SK-N-SH (cell line): ENCODE measurements around the gene NPFFR1. TPM values are rescaled to one million over a fixed set of nuclear protein-coding genes. Genes with fewer than 3 reads are reported as not detected.

ENCODE experiments used
- CTCF ChIA-PET: fragments of 300-600, 350-600 bp; formaldehyde crosslinking; extraction: SDS; loops from one replicate; lab custom pipeline; 2021; lab: Yijun Ruan, JAX
- POLR2A ChIA-PET: fragments of 350-600 bp; sonication (Branson Sonifier 250); formaldehyde crosslinking; extraction: SDS; loops from one replicate; lab custom pipeline; 2020; ENCODE audit warnings: antibody characterized with exemption, inconsistent platforms; lab: Yijun Ruan, JAX
- DNase-seq: peaks from one replicate; pipeline ENCODE4 v3.0.0; 2012
- H2AFZ ChIP-seq: fragments of 200-600 bp; sonication (generic); 2 replicates; pipeline ENCODE4 v1.8.1; 2016; ENCODE audit warnings: antibody characterized with exemption, mild to moderate bottlenecking, low read depth
- H3F3A ChIP-seq: fragments of 200-600 bp; sonication (generic); replicated peaks from 2 replicates; pipeline ENCODE3; 2016; ENCODE audit warnings: antibody characterized with exemption, mild to moderate bottlenecking; ENCODE audit not compliant: insufficient read depth
- H3K27ac ChIP-seq, 2 experiments: fragments of 200-500 bp in 1 of 2; fragments of 200-600 bp in 1 of 2; sonication (Bioruptor generic) in 1 of 2; sonication (generic), shearing (Covaris generic) in 1 of 2; 2 replicates each; pipeline versions ENCODE4 v1.5.1 to v1.6.1; 2014 to 2016; ENCODE audit warnings: low read depth in 2 of 2, inconsistent platforms in 1 of 2, low read length in 1 of 2, mild to moderate bottlenecking in 1 of 2, mixed read lengths in 1 of 2
- H3K27me3 ChIP-seq: fragments of 200-600 bp; sonication (generic), shearing (Covaris generic); 2 replicates; pipeline ENCODE4 v1.6.1; 2016; ENCODE audit warnings: mixed run types; ENCODE audit not compliant: insufficient read depth
- H3K36me3 ChIP-seq, 2 experiments: fragments of 200-500 bp in 1 of 2; fragments of 200-600 bp in 1 of 2; sonication (Bioruptor generic) in 1 of 2; sonication (generic) in 1 of 2; replicated peaks in 1 of 2; 2 replicates each; pipeline versions ENCODE3 to v1.5.1; 2014 to 2016; ENCODE audit warnings: low read length in 1 of 2, mild to moderate bottlenecking in 1 of 2; ENCODE audit not compliant: insufficient read depth in 2 of 2, control insufficient read depth in 1 of 2
- H3K4me1 ChIP-seq, 2 experiments: fragments of 200-500 bp in 1 of 2; fragments of 200-600 bp in 1 of 2; sonication (Bioruptor generic) in 1 of 2; sonication (generic), shearing (Covaris generic) in 1 of 2; 2 replicates each; pipeline versions ENCODE4 v1.5.1 to v1.6.1; 2014 to 2016; ENCODE audit warnings: low read depth in 1 of 2, low read length in 1 of 2, mixed run types in 1 of 2; ENCODE audit not compliant: insufficient read depth in 2 of 2, control insufficient read depth in 1 of 2
- H3K4me2 ChIP-seq: fragments of 200-600 bp; sonication (generic), shearing (Covaris generic); 2 replicates; pipeline ENCODE4 v1.6.1; 2017; ENCODE audit warnings: mixed run types
- H3K4me3 ChIP-seq, 2 experiments: fragments of 200-500 bp in 1 of 2; fragments of 200-600 bp in 1 of 2; sonication (Bioruptor generic) in 1 of 2; sonication (generic), shearing (Covaris generic) in 1 of 2; 2 replicates each; pipeline versions ENCODE4 v1.5.1 to v1.8.1; 2014 to 2016; ENCODE audit warnings: low read depth in 2 of 2, inconsistent platforms in 1 of 2, low read length in 1 of 2, mild to moderate bottlenecking in 1 of 2, mixed read lengths in 1 of 2, moderate library complexity in 1 of 2
- H3K79me2 ChIP-seq: fragments of 200-600 bp; sonication (generic); 2 replicates; pipeline ENCODE4 v1.8.1; 2017; ENCODE audit warnings: mild to moderate bottlenecking; ENCODE audit not compliant: insufficient read depth
- H3K9ac ChIP-seq: fragments of 200-600 bp; sonication (generic); 2 replicates; pipeline ENCODE4 v1.6.1; 2017; ENCODE audit warnings: mixed run types
- H3K9me2 ChIP-seq: fragments of 200-600 bp; sonication (generic); 2 replicates; pipeline ENCODE4 v1.6.1; 2017; ENCODE audit warnings: mixed run types
- H3K9me3 ChIP-seq: fragments of 200-600 bp; sonication (generic); 2 replicates; pipeline ENCODE4 v1.6.1; 2017; ENCODE audit warnings: mixed run types, mild to moderate bottlenecking, moderate library complexity
- H4K20me1 ChIP-seq: fragments of 200-600 bp; sonication (generic); 2 replicates; pipeline ENCODE4 v1.6.1; 2017; ENCODE audit warnings: mild to moderate bottlenecking, mixed run types; ENCODE audit not compliant: insufficient read depth
- EZH2phosphoT487 ChIP-seq: fragments of 200-600 bp; sonication (generic); IDR thresholded peaks from 2 replicates; pipeline ENCODE4 v1.6.1; 2017; ENCODE audit warnings: low read depth, mixed run types, mild to moderate bottlenecking, antibody characterized with exemption, moderate library complexity, borderline replicate concordance
- GABPA ChIP-seq: IDR thresholded peaks from 2 replicates; pipeline ENCODE4 v1.4.0; 2012; ENCODE audit warnings: low read depth, mild to moderate bottlenecking
- GATA2 ChIP-seq: sonication (generic); formaldehyde crosslinking; IDR thresholded peaks from 2 replicates; pipeline ENCODE4 v1.5.0; 2020; ENCODE audit warnings: mild to moderate bottlenecking, missing genetic modification reagents
- IRF3 ChIP-seq: fragments of 150-350 bp; IDR thresholded peaks from 2 replicates; pipeline ENCODE4 v1.6.1; 2016; ENCODE audit warnings: mild to moderate bottlenecking, low read depth, low read length
- MXI1 ChIP-seq: IDR thresholded peaks from 2 replicates; pipeline ENCODE4 v1.6.1; 2012; ENCODE audit warnings: mild to moderate bottlenecking, low read depth, low read length, improper control_type of control experiment
- NRF1 ChIP-seq: IDR thresholded peaks from 2 replicates; pipeline ENCODE4 v1.6.1; 2012; ENCODE audit warnings: low read depth, mild to moderate bottlenecking, low read length
- PBX3 ChIP-seq: IDR thresholded peaks from 2 replicates; pipeline ENCODE4; 2012
- RAD21 ChIP-seq: IDR thresholded peaks from 2 replicates; pipeline ENCODE4 v1.6.1; 2012; ENCODE audit warnings: mild to moderate bottlenecking, low read length
- SIN3A ChIP-seq: IDR thresholded peaks from 2 replicates; pipeline ENCODE4 v1.6.1; 2012; ENCODE audit warnings: low read depth, mild to moderate bottlenecking, low read length, moderate library complexity, borderline replicate concordance
- TCF12 ChIP-seq: IDR thresholded peaks from 2 replicates; pipeline ENCODE4 v1.4.0; 2012
- TEAD4 ChIP-seq: IDR thresholded peaks from 2 replicates; pipeline ENCODE4 v1.4.0; 2012; ENCODE audit warnings: mild to moderate bottlenecking, borderline replicate concordance; ENCODE audit not compliant: insufficient read depth
- USF1 ChIP-seq: IDR thresholded peaks from 2 replicates; pipeline ENCODE4 v1.4.0; 2012; ENCODE audit warnings: low read depth, borderline replicate concordance
- USF2 ChIP-seq: fragments of 150-350 bp; IDR thresholded peaks from 2 replicates; pipeline ENCODE4 v1.6.1; 2017; ENCODE audit warnings: antibody characterized with exemption, low read length, low read depth, borderline replicate concordance
- YY1 ChIP-seq: IDR thresholded peaks from 2 replicates; pipeline ENCODE4 v1.4.0; 2012; ENCODE audit warnings: low read depth, mild to moderate bottlenecking
- ZBTB33 ChIP-seq: IDR thresholded peaks from 2 replicates; pipeline ENCODE4 v1.4.0; 2012; ENCODE audit warnings: low read depth, borderline replicate concordance
- WGBS: methylation state at CpG from one replicate; pipeline ENCODE4 v1.1.6; 2017; ENCODE audit warnings: low lambda C conversion rate; 5-methylcytosine and 5-hydroxymethylcytosine counted together
- polyA plus RNA-seq, 3 experiments: library from polyadenylated mRNA; depleted of rRNA; stranded (reverse); fragments of >200 nt; gene quantifications; 2 replicates each; pipeline ENCODE4 v1.2.3, GENCODE V29; 2012

Gene NPFFR1
- polyA plus RNA-seq, 1 of the 3 experiments (the other 2 are of a cell fraction): not detected

- no peak overlapping the region for H3K27ac ChIP-seq
- no peak for TF ChIP-seq ZBTB33
- no peaks in the 10 kb centered on the region for H3K79me2 ChIP-seq
- DNase-seq: no peak
- H3K27me3 ChIP-seq: no peaks in the 10 kb centered on the region; the same call in 1 of the 2 replicates
- H3K9me3 ChIP-seq: no peaks in the 10 kb centered on the region
- POLR2A ChIA-PET: no interaction called here
- no peak overlapping the region for H3K9ac ChIP-seq
- no peak overlapping the region for H3K4me2 ChIP-seq
- H3K4me3 ChIP-seq: no peak overlapping the region
- WGBS: 94% methylated on average over 25 of the region's 40 CpGs
- CTCF ChIA-PET: interaction anchor here (1.4 kb wide), 1 partner anchor 19 kb away, joined by 4 read pairs; no protein-coding TSS in a partner anchor
- H4K20me1 ChIP-seq: no peaks in the 10 kb centered on the region
- H2AFZ ChIP-seq: no peak overlapping the region
- no peaks in the 10 kb centered on the region for H3K4me1 ChIP-seq
- H3K9me2 ChIP-seq: no peaks in the 10 kb centered on the region
- H3K36me3 ChIP-seq: no peaks in the 10 kb centered on the region
- H3F3A ChIP-seq: no peaks in the 10 kb centered on the region
These were observed 29.0 kb downstream of the NPFFR1 start for GRCh38 chr10:70254778-70255328.

- Histone ChIP-seq H3K9me3 (no peaks in the 10 kb centered on the region), H3F3A (no peaks in the 10 kb centered on the region), H2AFZ (no peak overlapping the region), H3K9ac (no peak overlapping the region), H3K4me2 (no peak overlapping the region), H3K4me1 (no peaks in the 10 kb centered on the region), H3K36me3 (no peaks in the 10 kb centered on the region), H3K79me2 (no peaks in the 10 kb centered on the region), H4K20me1 (no peaks in the 10 kb centered on the region), H3K27ac (no peak overlapping the region), H3K4me3 (no peak overlapping the region), H3K27me3 (no peaks in the 10 kb centered on the region; the same call in 1 of the 2 replicates), H3K9me2 (no peaks in the 10 kb centered on the region)
- ChIA-PET POLR2A (no interaction called here), CTCF (interaction anchor here (1.1 kb wide), 1 partner anchor 19 kb away, joined by 3 read pairs; no protein-coding TSS in a partner anchor)
- 87% methylated on average over 13 of the region's 14 CpGs for WGBS
- DNase-seq: no peak
- TF ChIP-seq SIN3A (no peak), USF1 (no peak), PBX3 (no peak), GABPA (no peak), EZH2phosphoT487 (no peak), GATA2 (CRISPR knock-in tag) (no peak), USF2 (no peak), TEAD4 (no peak), YY1 (no peak), MXI1 (no peak), IRF3 (no peak), RAD21 (no peak), TCF12 (no peak), NRF1 (no peak)
These were observed 29.7 kb downstream of the NPFFR1 start for GRCh38 chr10:70253878-70254765.
